IMR-90 (cell line): ENCODE measurements around the gene GUCY2D. TPM values are rescaled to one million over a fixed set of nuclear protein-coding genes. Genes with fewer than 3 reads are reported as not detected.

Source experiments
- ATAC-seq: fragments of 200-7000 bp; cut with Tn5 transposase; 2 replicates; pipeline ENCODE4 v1.9.1; 2020; ENCODE audit warnings: low read depth, mild to moderate bottlenecking, moderate library complexity
- BruUV-seq: library from RNA; stranded (reverse); fragments of 400-500 nt; replicated peaks from 2 replicates; lab custom pipeline; 2021; lab: Mats Ljungman, UMichigan
- CTCF ChIA-PET: fragments of 300-600 bp; formaldehyde crosslinking; extraction: SDS; loops from one replicate; lab custom pipeline; 2021; ENCODE audit warnings: antibody characterized with exemption; lab: Yijun Ruan, JAX
- POLR2A ChIA-PET: fragments of 300-600 bp; sonication (Branson Sonifier 250); formaldehyde crosslinking; loops from one replicate; lab custom pipeline; 2022; ENCODE audit warnings: antibody characterized with exemption; ENCODE audit not compliant: unreplicated experiment; lab: Charles Lee
- DNase-seq: peaks from one replicate; pipeline ENCODE4 v3.0.0; 2013
- H2AFZ ChIP-seq: replicated peaks from 2 replicates; pipeline ENCODE3; 2013; ENCODE audit warnings: low read length, mild to moderate bottlenecking; ENCODE audit not compliant: poor library complexity
- H2AK5ac ChIP-seq: 2 replicates; pipeline ENCODE4 v1.6.1; 2013; ENCODE audit warnings: low read depth, low read length, inconsistent platforms
- H2AK9ac ChIP-seq: replicated peaks from 2 replicates; pipeline ENCODE3; 2013; ENCODE audit warnings: mild to moderate bottlenecking, low read depth, low read length, moderate library complexity; ENCODE audit not compliant: poor library complexity
- H2BK120ac ChIP-seq: 2 replicates; pipeline ENCODE4 v1.6.1; 2013; ENCODE audit warnings: low read depth, low read length, inconsistent platforms
- H2BK15ac ChIP-seq: 3 replicates; pipeline ENCODE4 v1.6.1; 2013; ENCODE audit warnings: low read depth, low read length, inconsistent platforms
- H2BK20ac ChIP-seq: 2 replicates; pipeline ENCODE4 v1.6.1; 2013; ENCODE audit warnings: low read depth, mild to moderate bottlenecking, inconsistent platforms, low read length, moderate library complexity
- H2BK5ac ChIP-seq: 2 replicates; pipeline ENCODE4 v1.6.1; 2013; ENCODE audit warnings: mild to moderate bottlenecking, low read depth, low read length, inconsistent platforms; ENCODE audit not compliant: poor library complexity, severe bottlenecking
- H3K14ac ChIP-seq: replicated peaks from 2 replicates; pipeline ENCODE4 v1.6.1; 2013; ENCODE audit warnings: low read depth, low read length, inconsistent platforms
- H3K18ac ChIP-seq: 2 replicates; pipeline ENCODE4 v1.6.1; 2013; ENCODE audit warnings: low read depth, low read length, control low read depth
- H3K23ac ChIP-seq: 2 replicates; pipeline ENCODE4 v1.6.1; 2013; ENCODE audit warnings: low read depth, low read length, inconsistent platforms
- H3K27ac ChIP-seq: 2 replicates; pipeline ENCODE4 v1.5.1; 2013; ENCODE audit warnings: mild to moderate bottlenecking, control low read depth, low read length; ENCODE audit not compliant: insufficient read depth
- H3K27me3 ChIP-seq: 2 replicates; pipeline ENCODE4 v1.6.1; 2013; ENCODE audit warnings: low read length; ENCODE audit not compliant: control insufficient read depth, insufficient read depth
- H3K36me3 ChIP-seq: 2 replicates; pipeline ENCODE4 v1.6.1; 2013; ENCODE audit warnings: low read length, mixed read lengths; ENCODE audit not compliant: control insufficient read depth, insufficient read depth
- H3K4ac ChIP-seq: 2 replicates; pipeline ENCODE4 v1.6.1; 2013; ENCODE audit warnings: low read depth, low read length, inconsistent platforms
- H3K4me1 ChIP-seq: 2 replicates; pipeline ENCODE4 v1.6.1; 2013; ENCODE audit warnings: low read length, mixed read lengths; ENCODE audit not compliant: control insufficient read depth, insufficient read depth
- H3K4me2 ChIP-seq: 2 replicates; pipeline ENCODE4 v1.6.1; 2013; ENCODE audit warnings: low read depth, mild to moderate bottlenecking, control low read depth, low read length, moderate library complexity
- H3K4me3 ChIP-seq: 2 replicates; pipeline ENCODE4 v1.5.1; 2013; ENCODE audit warnings: low read depth, mild to moderate bottlenecking, control low read depth, low read length, moderate library complexity; ENCODE audit not compliant: insufficient read depth
- H3K56ac ChIP-seq: 2 replicates; pipeline ENCODE4 v1.6.1; 2013; ENCODE audit warnings: low read length, inconsistent platforms; ENCODE audit not compliant: insufficient read depth; ENCODE audit errors: extremely low read depth
- H3K79me1 ChIP-seq, 2 experiments: 2 replicates each; pipeline ENCODE4 v1.6.1; 2013; ENCODE audit warnings: low read length in 2 of 2, inconsistent platforms in 1 of 2, low read depth in 1 of 2
- H3K9ac ChIP-seq: 2 replicates; pipeline ENCODE4 v1.6.1; 2013; ENCODE audit warnings: low read depth, low read length, control low read depth
- H3K9me1 ChIP-seq: 2 replicates; pipeline ENCODE4 v1.6.1; 2013; ENCODE audit warnings: low read length, inconsistent platforms; ENCODE audit not compliant: insufficient read depth
- H3K9me3 ChIP-seq: 2 replicates; pipeline ENCODE4 v1.6.1; 2013; ENCODE audit warnings: low read length; ENCODE audit not compliant: control insufficient read depth, insufficient read depth
- H4K20me1 ChIP-seq: 2 replicates; pipeline ENCODE4 v1.6.1; 2013; ENCODE audit warnings: low read length, inconsistent platforms; ENCODE audit not compliant: insufficient read depth
- H4K5ac ChIP-seq: 2 replicates; pipeline ENCODE4 v1.6.1; 2013; ENCODE audit warnings: mild to moderate bottlenecking, low read depth, low read length, control low read depth
- H4K8ac ChIP-seq, 2 experiments: 2 replicates each; pipeline ENCODE4 v1.6.1; 2013; ENCODE audit warnings: low read depth in 2 of 2, low read length in 2 of 2, control low read depth in 1 of 2, inconsistent platforms in 1 of 2
- H4K91ac ChIP-seq: 2 replicates; pipeline ENCODE4 v1.6.1; 2013; ENCODE audit warnings: low read depth, low read length, inconsistent platforms; ENCODE audit not compliant: insufficient read depth
- BHLHE40 ChIP-seq: fragments of 150-350 bp; IDR thresholded peaks from 2 replicates; pipeline ENCODE4 v1.6.1; 2016; ENCODE audit warnings: mild to moderate bottlenecking, low read depth, low read length
- CEBPB ChIP-seq: IDR thresholded peaks from 2 replicates; pipeline ENCODE4 v1.6.1; 2012; ENCODE audit warnings: low read depth, low read length, improper control_type of control experiment
- CHD1 ChIP-seq: IDR thresholded peaks from 2 replicates; pipeline ENCODE4 v1.6.1; 2012; ENCODE audit warnings: low read depth, low read length, improper control_type of control experiment
- FOS ChIP-seq: fragments of 150-350 bp; IDR thresholded peaks from 2 replicates; pipeline ENCODE4 v1.6.1; 2016; ENCODE audit warnings: low read depth, low read length
- MAFK ChIP-seq: IDR thresholded peaks from 2 replicates; pipeline ENCODE4 v1.6.1; 2012; ENCODE audit warnings: low read depth, low read length, improper control_type of control experiment
- MAZ ChIP-seq: IDR thresholded peaks from 2 replicates; pipeline ENCODE4 v1.6.1; 2012; ENCODE audit warnings: low read depth, mild to moderate bottlenecking, low read length, improper control_type of control experiment, moderate library complexity, borderline replicate concordance
- MXI1 ChIP-seq: IDR thresholded peaks from 2 replicates; pipeline ENCODE4 v1.6.1; 2012; ENCODE audit warnings: low read depth, mild to moderate bottlenecking, low read length, moderate library complexity, borderline replicate concordance
- NFE2L2 ChIP-seq: fragments of 150-350 bp; IDR thresholded peaks from 2 replicates; pipeline ENCODE4 v1.6.1; 2016; ENCODE audit warnings: low read depth, mild to moderate bottlenecking, low read length
- POLR2A ChIP-seq: IDR thresholded peaks from 2 replicates; pipeline ENCODE4 v1.6.1; 2012; ENCODE audit warnings: mild to moderate bottlenecking, low read depth, low read length
- RAD21 ChIP-seq: IDR thresholded peaks from 2 replicates; pipeline ENCODE4 v1.6.1; 2012; ENCODE audit warnings: low read length, improper control_type of control experiment
- RCOR1 ChIP-seq: IDR thresholded peaks from 2 replicates; pipeline ENCODE4 v1.6.1; 2012; ENCODE audit warnings: mild to moderate bottlenecking, low read length, improper control_type of control experiment; ENCODE audit not compliant: insufficient replicate concordance
- RFX5 ChIP-seq: IDR thresholded peaks from 2 replicates; pipeline ENCODE4 v1.8.0; 2012; ENCODE audit warnings: low read depth, mild to moderate bottlenecking, low read length, moderate library complexity
- SMC3 ChIP-seq: fragments of 150-350 bp; IDR thresholded peaks from 2 replicates; pipeline ENCODE4 v1.6.1; 2016; ENCODE audit warnings: low read depth, mild to moderate bottlenecking, antibody characterized with exemption, low read length, moderate library complexity
- WGBS, 2 experiments: methylation state at CpG; one replicate each; pipeline versions ENCODE4 v1.1.5 to v1.1.7; 2013; ENCODE audit warnings: missing lambda C conversion rate in 2 of 2; ENCODE audit not compliant: insufficient read length in 1 of 2; ENCODE audit errors: extremely low coverage in 2 of 2; 5-methylcytosine and 5-hydroxymethylcytosine counted together
- dilution Hi-C: fragments of 300-500 bp; cut with HindIII; formaldehyde crosslinking; loops from one replicate; pipeline ENCODE4 v1.14.3; 2018; ENCODE audit warnings: low sequenced_read_pairs; ENCODE audit not compliant: unreplicated experiment
- in situ Hi-C: fragments of 300-500 bp; cut with MboI; formaldehyde crosslinking; loops from 3 replicates; pipeline ENCODE4 v1.14.3; 2019; ENCODE audit warnings: low sequenced_read_pairs, inconsistent platforms, mixed read lengths
- intact Hi-C: fragments of 100-400 bp; cut with micrococcal nuclease; formaldehyde crosslinking; loops from 2 replicates; pipeline ENCODE4 v1.10.0; 2022
- polyA plus RNA-seq, 3 experiments: library from polyadenylated mRNA; depleted of rRNA; stranded (reverse); fragments of >200 nt; gene quantifications; 2 replicates each; pipeline ENCODE4 v1.2.3, GENCODE V29; 2012; ENCODE audit warnings: low replicate concordance in 1 of 3
- total RNA-seq: library from RNA; depleted of rRNA; stranded (reverse); fragments of >200 nt; gene quantifications from 2 replicates; pipeline ENCODE4 v1.2.3, GENCODE V29; 2012
- TF ChIP-seq, protein P1 (sequence below): fragments of 150-350 bp; IDR thresholded peaks from 2 replicates; pipeline ENCODE4 v1.6.1; 2016; ENCODE audit warnings: low read depth, mild to moderate bottlenecking, low read length, moderate library complexity, borderline replicate concordance
- TF ChIP-seq, protein P2 (sequence below): conservative IDR thresholded peaks from 2 replicates; pipeline ENCODE4 v1.5.1; 2012; ENCODE audit warnings: mild to moderate bottlenecking, low read depth, low read length, improper control_type of control experiment
- TF ChIP-seq, protein P3 (sequence below): fragments of 150-350 bp; IDR thresholded peaks from 2 replicates; pipeline ENCODE4 v1.6.1; 2017; ENCODE audit warnings: mild to moderate bottlenecking, antibody characterized with exemption, low read length, low read depth

GUCY2D gene
- total and polyA plus RNA-seq, 2 of the 4 experiments (the other 2 are of a cell fraction) = 0.03 TPM; not detected in 1

DNA sequence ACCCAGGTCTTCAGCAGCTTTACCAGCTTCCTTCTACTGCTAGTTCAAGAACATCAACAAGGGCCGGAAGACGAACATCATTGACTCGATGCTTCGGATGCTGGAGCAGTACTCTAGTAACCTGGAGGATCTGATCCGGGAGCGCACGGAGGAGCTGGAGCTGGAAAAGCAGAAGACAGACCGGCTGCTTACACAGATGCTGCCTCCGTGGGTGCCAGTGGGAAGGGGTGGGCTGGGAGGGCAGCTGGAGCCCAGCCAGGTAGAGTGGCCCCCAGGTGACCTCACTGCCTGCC, 12.1 kb downstream of the GUCY2D start:
- Histone ChIP-seq H3K79me1 (no peaks in the 10 kb centered on the region), H2AFZ (no peak overlapping the region), H3K9ac (no peak overlapping the region), H3K56ac (no peak overlapping the region), H4K20me1 (no peaks in the 10 kb centered on the region), H3K14ac (no peak overlapping the region), H3K9me3 (no peaks in the 10 kb centered on the region), H2BK20ac (no peak overlapping the region), H3K4me1 (peaks cover 3% of the 10 kb centered on the region; the same call in 1 of the 2 replicates), H4K5ac (no peak overlapping the region), H2AK5ac (no peak overlapping the region), H2BK120ac (no peak overlapping the region), H4K91ac (no peak overlapping the region), H3K4me3 (no peak overlapping the region), H3K18ac (no peak overlapping the region), H3K27me3 (peaks cover 77% of the 10 kb centered on the region), H3K23ac (no peak overlapping the region), H3K9me1 (no peaks in the 10 kb centered on the region), H3K36me3 (no peaks in the 10 kb centered on the region), H2BK15ac (no peak overlapping the region), H3K27ac (no peak overlapping the region), H2BK5ac (no peak overlapping the region), H3K4ac (no peak overlapping the region), H3K4me2 (no peak overlapping the region), H2AK9ac (no peak overlapping the region), H4K8ac (no peak overlapping the region)
- TF ChIP-seq RFX5 = no peak
- no peak for TF ChIP-seq MXI1
- TF ChIP-seq POLR2A = no peak
- no peak for TF ChIP-seq SMC3
- TF ChIP-seq CHD1 = no peak
- TF ChIP-seq, protein P1, sequence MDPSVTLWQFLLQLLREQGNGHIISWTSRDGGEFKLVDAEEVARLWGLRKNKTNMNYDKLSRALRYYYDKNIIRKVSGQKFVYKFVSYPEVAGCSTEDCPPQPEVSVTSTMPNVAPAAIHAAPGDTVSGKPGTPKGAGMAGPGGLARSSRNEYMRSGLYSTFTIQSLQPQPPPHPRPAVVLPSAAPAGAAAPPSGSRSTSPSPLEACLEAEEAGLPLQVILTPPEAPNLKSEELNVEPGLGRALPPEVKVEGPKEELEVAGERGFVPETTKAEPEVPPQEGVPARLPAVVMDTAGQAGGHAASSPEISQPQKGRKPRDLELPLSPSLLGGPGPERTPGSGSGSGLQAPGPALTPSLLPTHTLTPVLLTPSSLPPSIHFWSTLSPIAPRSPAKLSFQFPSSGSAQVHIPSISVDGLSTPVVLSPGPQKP = no peak
- TF ChIP-seq NFE2L2 = no peak
- no peak for TF ChIP-seq RAD21
- TF ChIP-seq, protein P2, sequence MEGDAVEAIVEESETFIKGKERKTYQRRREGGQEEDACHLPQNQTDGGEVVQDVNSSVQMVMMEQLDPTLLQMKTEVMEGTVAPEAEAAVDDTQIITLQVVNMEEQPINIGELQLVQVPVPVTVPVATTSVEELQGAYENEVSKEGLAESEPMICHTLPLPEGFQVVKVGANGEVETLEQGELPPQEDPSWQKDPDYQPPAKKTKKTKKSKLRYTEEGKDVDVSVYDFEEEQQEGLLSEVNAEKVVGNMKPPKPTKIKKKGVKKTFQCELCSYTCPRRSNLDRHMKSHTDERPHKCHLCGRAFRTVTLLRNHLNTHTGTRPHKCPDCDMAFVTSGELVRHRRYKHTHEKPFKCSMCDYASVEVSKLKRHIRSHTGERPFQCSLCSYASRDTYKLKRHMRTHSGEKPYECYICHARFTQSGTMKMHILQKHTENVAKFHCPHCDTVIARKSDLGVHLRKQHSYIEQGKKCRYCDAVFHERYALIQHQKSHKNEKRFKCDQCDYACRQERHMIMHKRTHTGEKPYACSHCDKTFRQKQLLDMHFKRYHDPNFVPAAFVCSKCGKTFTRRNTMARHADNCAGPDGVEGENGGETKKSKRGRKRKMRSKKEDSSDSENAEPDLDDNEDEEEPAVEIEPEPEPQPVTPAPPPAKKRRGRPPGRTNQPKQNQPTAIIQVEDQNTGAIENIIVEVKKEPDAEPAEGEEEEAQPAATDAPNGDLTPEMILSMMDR = no peak
- no peak for TF ChIP-seq MAZ
- TF ChIP-seq BHLHE40 = no peak
- TF ChIP-seq, protein P3, sequence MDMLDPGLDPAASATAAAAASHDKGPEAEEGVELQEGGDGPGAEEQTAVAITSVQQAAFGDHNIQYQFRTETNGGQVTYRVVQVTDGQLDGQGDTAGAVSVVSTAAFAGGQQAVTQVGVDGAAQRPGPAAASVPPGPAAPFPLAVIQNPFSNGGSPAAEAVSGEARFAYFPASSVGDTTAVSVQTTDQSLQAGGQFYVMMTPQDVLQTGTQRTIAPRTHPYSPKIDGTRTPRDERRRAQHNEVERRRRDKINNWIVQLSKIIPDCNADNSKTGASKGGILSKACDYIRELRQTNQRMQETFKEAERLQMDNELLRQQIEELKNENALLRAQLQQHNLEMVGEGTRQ = no peak
- TF ChIP-seq MAFK = no peak
- TF ChIP-seq FOS = no peak
- no peak for TF ChIP-seq RCOR1
- no peak for TF ChIP-seq CEBPB
- in situ Hi-C loops = no loop called here
- no TSS peak for BruUV-seq
- DNase-seq = no peak
- ChIA-PET POLR2A (no interaction called here), CTCF (no interaction called here)
- no peak for ATAC-seq
- dilution Hi-C loops = no loop called here
- WGBS, 2 experiments = 87% methylated on average over 8 of the region's 9 CpGs; no CpG with 5 or more reads in 1 of the 2 experiments
- intact Hi-C loops = no loop called here
